DOHH2 (cell line): Measurements from ENCODE around the gene IFI44L.

Experiments used
- H3F3A ChIP-seq: fragments of 200-600 bp; sonication (generic), shearing (Covaris generic); 2 replicates; pipeline ENCODE4 v1.6.0; 2016; ENCODE audit warnings: antibody characterized with exemption, mild to moderate bottlenecking; ENCODE audit not compliant: control insufficient read depth, insufficient read depth
- H3K27ac ChIP-seq: fragments of 200-600 bp; sonication (generic); 2 replicates; pipeline ENCODE4 v1.5.1; 2014; ENCODE audit warnings: low read depth, mild to moderate bottlenecking, low read length, moderate library complexity
- H3K27me3 ChIP-seq: fragments of 200-600 bp; sonication (generic); 2 replicates; pipeline ENCODE4 v1.6.1; 2014; ENCODE audit warnings: mild to moderate bottlenecking, low read length, mixed read lengths; ENCODE audit not compliant: control insufficient read depth
- H3K36me3 ChIP-seq: fragments of 200-600 bp; sonication (generic); 2 replicates; pipeline ENCODE4 v1.6.1; 2014; ENCODE audit warnings: mild to moderate bottlenecking, low read length, moderate library complexity, mixed read lengths; ENCODE audit not compliant: control insufficient read depth
- H3K4me1 ChIP-seq: fragments of 200-600 bp; sonication (generic); 2 replicates; pipeline ENCODE4 v1.6.1; 2014; ENCODE audit warnings: mild to moderate bottlenecking, low read length, mixed read lengths; ENCODE audit not compliant: control insufficient read depth
- H3K4me2 ChIP-seq: fragments of 200-600 bp; sonication (generic); 2 replicates; pipeline ENCODE4 v1.6.0; 2014; ENCODE audit warnings: mild to moderate bottlenecking, low read length, moderate library complexity
- H3K4me3 ChIP-seq: fragments of 200-600 bp; sonication (generic); 2 replicates; pipeline ENCODE4 v1.5.1; 2014; ENCODE audit warnings: mild to moderate bottlenecking, low read length, mixed read lengths
- H3K79me2 ChIP-seq: fragments of 200-600 bp; sonication (generic); 2 replicates; pipeline ENCODE4 v1.6.1; 2014; ENCODE audit warnings: mild to moderate bottlenecking, low read length, mixed read lengths; ENCODE audit not compliant: control insufficient read depth
- H3K9me2 ChIP-seq: fragments of 200-600 bp; sonication (generic); replicated peaks from 2 replicates; pipeline ENCODE4 v1.6.1; 2014; ENCODE audit warnings: mild to moderate bottlenecking, low read length, mixed read lengths; ENCODE audit not compliant: control insufficient read depth
- H3K9me3 ChIP-seq: fragments of 200-600 bp; sonication (generic); 2 replicates; pipeline ENCODE4 v1.6.1; 2014; ENCODE audit warnings: antibody characterized with exemption, low read length, mixed read lengths; ENCODE audit not compliant: control insufficient read depth, insufficient read depth
- H4K20me1 ChIP-seq: fragments of 200-600 bp; sonication (generic); 2 replicates; pipeline ENCODE4 v1.6.0; 2014; ENCODE audit warnings: low read depth, mild to moderate bottlenecking, antibody characterized with exemption, low read length, moderate library complexity; ENCODE audit not compliant: control insufficient read depth, insufficient read depth
- EZH2phosphoT487 ChIP-seq: fragments of 200-600 bp; sonication (generic); IDR thresholded peaks from 2 replicates; pipeline ENCODE4 v1.6.1; 2017; ENCODE audit warnings: borderline replicate concordance, mild to moderate bottlenecking, antibody characterized with exemption, low read length, moderate library complexity, mixed read lengths
- TF ChIP-seq, protein P1 (sequence below): fragments of 200-600 bp; sonication (generic); IDR thresholded peaks from one replicate; pipeline ENCODE4 v1.5.1; 2014; ENCODE audit warnings: antibody characterized with exemption, mild to moderate bottlenecking, low read depth, low read length; ENCODE audit not compliant: poor library complexity, severe bottlenecking

The IFI44L gene

DNA sequence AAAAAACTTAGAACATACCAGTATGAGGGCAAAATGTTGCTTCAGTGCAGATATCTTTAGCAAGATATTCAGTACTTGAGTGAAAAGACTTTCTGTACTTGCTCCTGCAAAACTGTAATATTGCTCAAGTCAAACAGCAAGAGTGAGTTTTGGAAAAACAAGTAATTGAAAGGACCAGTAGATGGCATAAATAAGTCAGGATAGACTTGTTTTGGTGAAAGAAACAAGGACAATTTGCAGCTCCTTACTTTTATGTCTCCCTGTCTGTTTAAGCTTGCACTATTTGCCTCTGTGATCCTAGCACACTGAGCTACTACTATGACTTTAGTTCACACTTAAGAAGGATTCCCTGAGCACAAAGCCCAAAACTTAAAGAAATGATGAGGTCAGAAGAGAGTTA, 68.4 kb downstream of the IFI44L start:
- TF ChIP-seq, protein P1, sequence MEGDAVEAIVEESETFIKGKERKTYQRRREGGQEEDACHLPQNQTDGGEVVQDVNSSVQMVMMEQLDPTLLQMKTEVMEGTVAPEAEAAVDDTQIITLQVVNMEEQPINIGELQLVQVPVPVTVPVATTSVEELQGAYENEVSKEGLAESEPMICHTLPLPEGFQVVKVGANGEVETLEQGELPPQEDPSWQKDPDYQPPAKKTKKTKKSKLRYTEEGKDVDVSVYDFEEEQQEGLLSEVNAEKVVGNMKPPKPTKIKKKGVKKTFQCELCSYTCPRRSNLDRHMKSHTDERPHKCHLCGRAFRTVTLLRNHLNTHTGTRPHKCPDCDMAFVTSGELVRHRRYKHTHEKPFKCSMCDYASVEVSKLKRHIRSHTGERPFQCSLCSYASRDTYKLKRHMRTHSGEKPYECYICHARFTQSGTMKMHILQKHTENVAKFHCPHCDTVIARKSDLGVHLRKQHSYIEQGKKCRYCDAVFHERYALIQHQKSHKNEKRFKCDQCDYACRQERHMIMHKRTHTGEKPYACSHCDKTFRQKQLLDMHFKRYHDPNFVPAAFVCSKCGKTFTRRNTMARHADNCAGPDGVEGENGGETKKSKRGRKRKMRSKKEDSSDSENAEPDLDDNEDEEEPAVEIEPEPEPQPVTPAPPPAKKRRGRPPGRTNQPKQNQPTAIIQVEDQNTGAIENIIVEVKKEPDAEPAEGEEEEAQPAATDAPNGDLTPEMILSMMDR, result no peak
- no peak for TF ChIP-seq EZH2phosphoT487
- Histone ChIP-seq H3K79me2 (no peaks in the 10 kb centered on the region), H4K20me1 (no peaks in the 10 kb centered on the region), H3K4me3 (no peak overlapping the region), H3K27ac (no peak overlapping the region), H3K27me3 (no peaks in the 10 kb centered on the region; the same call in 1 of the 2 replicates), H3K4me1 (no peaks in the 10 kb centered on the region), H3F3A (no peaks in the 10 kb centered on the region), H3K9me3 (no peaks in the 10 kb centered on the region), H3K9me2 (no peaks in the 10 kb centered on the region), H3K36me3 (no peaks in the 10 kb centered on the region), H3K4me2 (no peak overlapping the region)

DNA sequence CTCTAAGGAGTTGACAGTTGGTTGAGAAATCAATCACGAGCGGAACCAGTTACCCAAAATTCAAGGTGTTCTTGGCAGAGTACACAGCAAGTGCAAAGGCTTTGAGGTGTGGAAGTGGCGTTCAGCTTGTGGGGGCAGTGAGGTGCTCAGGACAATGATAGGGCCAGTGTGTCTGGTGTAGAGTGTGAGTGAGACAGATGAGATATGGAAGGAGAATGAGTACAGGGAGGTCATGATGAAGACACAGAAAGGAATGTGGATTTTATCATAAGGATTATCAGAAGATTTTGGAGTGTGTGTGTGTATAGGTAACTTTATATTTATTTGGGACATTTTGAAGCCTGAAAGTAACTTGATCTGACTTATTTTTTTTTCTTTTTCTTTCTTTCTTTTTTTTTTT, 70.3 kb downstream of the IFI44L start:
- H3K9me2 ChIP-seq, result no peaks in the 10 kb centered on the region
- H3K4me2 ChIP-seq, result no peak overlapping the region
- H3F3A ChIP-seq, result no peaks in the 10 kb centered on the region
- H4K20me1 ChIP-seq, result no peaks in the 10 kb centered on the region
- H3K27me3 ChIP-seq, result no peaks in the 10 kb centered on the region
- no peak overlapping the region for H3K4me3 ChIP-seq
- H3K4me1 ChIP-seq, result no peaks in the 10 kb centered on the region
- H3K27ac ChIP-seq, result no peak overlapping the region
- H3K36me3 ChIP-seq, result no peaks in the 10 kb centered on the region
- H3K79me2 ChIP-seq, result no peaks in the 10 kb centered on the region
- no peak for TF ChIP-seq EZH2phosphoT487
- TF ChIP-seq, protein P1, result no peak
- no peaks in the 10 kb centered on the region for H3K9me3 ChIP-seq

DNA sequence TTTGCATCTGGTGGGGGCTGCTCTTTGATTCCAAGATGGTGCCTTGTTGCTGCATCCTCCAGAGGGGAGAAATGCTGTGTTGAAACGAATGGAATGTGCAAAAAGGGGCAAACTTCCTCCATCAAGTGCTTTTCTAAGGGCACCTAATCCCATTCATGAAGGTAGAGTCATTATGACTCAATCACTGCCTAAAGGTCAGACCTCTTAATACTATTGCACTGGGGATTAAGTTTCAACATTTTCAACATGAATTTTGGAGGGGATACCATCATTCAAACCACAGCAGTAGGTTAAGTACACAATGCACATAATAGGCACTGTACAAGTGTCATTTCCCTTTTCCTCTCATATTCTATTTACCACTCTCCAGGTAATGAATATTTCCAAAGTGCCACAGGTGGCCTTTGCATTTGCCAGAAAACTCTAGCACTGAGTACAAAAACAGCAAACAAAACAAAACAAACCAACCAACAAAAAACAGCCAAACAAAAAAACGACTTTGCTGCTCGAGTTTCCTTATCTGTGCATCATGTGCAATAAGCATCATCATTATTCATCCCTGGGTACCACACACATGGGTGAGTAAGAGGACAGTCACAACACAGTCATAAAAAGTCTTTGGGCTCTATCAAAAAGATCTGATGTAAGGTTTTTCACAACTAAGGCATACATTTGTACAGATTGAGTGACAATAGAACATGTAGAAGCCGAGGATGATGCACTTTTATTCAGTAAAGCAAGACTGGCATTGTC, 71.9 kb downstream of the IFI44L start:
- Histone ChIP-seq H3K27ac (no peak overlapping the region), H3K27me3 (no peaks in the 10 kb centered on the region), H3K4me1 (no peaks in the 10 kb centered on the region), H3K9me3 (no peaks in the 10 kb centered on the region), H3K9me2 (no peaks in the 10 kb centered on the region), H3K36me3 (no peaks in the 10 kb centered on the region), H3K4me2 (no peak overlapping the region), H3K4me3 (no peak overlapping the region), H3F3A (no peaks in the 10 kb centered on the region), H3K79me2 (no peaks in the 10 kb centered on the region), H4K20me1 (no peaks in the 10 kb centered on the region)
- TF ChIP-seq EZH2phosphoT487, result no peak
- TF ChIP-seq, protein P1, result no peak
